NT2/D1 (cell line): Measurements from ENCODE around the gene COL18A1.

ENCODE experiments used
- SUZ12 ChIP-seq: IDR thresholded peaks from 2 replicates; pipeline ENCODE4 v1.6.1; 2011; ENCODE audit not compliant: insufficient read length, insufficient read depth; ENCODE audit errors: extremely low read depth
- ZNF274 ChIP-seq: IDR thresholded peaks from 2 replicates; pipeline ENCODE4 v1.6.1; 2011; ENCODE audit warnings: mild to moderate bottlenecking, low read depth, low read length

DNA sequence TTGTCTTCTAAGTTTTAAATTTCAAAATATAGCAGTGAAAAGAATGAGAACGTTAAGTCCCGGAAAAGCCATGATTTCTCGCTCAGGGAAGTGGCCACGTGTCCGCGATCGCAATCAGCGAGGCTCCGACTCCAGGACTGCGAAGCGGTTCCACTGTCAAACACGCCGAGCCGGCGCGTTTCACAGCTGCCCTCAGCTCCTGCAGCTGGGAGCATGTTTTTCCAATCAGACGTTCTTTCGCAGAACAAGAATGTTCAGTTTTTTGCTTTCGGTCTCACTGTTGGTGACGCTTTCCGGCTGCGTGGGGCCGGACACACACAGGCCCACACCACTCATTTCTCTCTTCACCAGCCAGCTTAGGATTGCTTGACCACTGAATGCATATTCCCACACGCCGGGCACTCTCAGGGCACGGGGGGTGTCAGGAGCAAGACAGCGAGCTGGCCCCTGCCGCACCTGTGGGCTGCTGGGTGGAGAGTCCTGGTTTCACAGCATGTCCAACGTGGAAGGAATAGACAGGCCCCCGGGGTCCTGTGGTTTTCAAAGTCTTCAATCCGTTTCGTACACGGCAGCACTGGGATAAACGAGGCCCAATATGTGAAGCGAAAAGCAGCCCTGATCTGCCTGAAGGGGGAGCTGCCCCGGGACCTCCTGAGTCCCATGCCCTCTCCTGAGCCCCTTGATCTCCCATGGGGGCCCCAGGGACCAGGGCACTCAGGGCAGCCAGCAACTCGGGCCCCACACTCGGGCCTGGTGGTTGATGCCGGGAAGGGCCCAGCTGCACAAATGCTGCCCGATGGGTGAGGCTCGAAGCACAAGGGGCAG lies 47.3 kb upstream of the COL18A1 start:
- TF ChIP-seq ZNF274 (no peak), SUZ12 (no peak)
